ENCODE results near the gene NAA15.
A peak's percentile ranks its signal among the peaks of the same experiment; 100 is the strongest.

GRCh38 chr4:139266583-139267257 is 34.6 kb upstream of the NAA15 start:
- TF ChIP-seq, protein P1, sequence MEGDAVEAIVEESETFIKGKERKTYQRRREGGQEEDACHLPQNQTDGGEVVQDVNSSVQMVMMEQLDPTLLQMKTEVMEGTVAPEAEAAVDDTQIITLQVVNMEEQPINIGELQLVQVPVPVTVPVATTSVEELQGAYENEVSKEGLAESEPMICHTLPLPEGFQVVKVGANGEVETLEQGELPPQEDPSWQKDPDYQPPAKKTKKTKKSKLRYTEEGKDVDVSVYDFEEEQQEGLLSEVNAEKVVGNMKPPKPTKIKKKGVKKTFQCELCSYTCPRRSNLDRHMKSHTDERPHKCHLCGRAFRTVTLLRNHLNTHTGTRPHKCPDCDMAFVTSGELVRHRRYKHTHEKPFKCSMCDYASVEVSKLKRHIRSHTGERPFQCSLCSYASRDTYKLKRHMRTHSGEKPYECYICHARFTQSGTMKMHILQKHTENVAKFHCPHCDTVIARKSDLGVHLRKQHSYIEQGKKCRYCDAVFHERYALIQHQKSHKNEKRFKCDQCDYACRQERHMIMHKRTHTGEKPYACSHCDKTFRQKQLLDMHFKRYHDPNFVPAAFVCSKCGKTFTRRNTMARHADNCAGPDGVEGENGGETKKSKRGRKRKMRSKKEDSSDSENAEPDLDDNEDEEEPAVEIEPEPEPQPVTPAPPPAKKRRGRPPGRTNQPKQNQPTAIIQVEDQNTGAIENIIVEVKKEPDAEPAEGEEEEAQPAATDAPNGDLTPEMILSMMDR (IDR thresholded peaks at IDR 0.05) = no peak
- TF ChIP-seq POLR2A (IDR thresholded peaks at IDR 0.05) = peak in 1 of 2 donors; percentile 31
